ENCODE results near the gene ZNF789.
"Not testable (repeated sequence)": the region's sequence is repeated elsewhere in the genome, so short reads cannot be mapped to it uniquely, and the experiment has no call there.

ZNF789 gene

DNA sequence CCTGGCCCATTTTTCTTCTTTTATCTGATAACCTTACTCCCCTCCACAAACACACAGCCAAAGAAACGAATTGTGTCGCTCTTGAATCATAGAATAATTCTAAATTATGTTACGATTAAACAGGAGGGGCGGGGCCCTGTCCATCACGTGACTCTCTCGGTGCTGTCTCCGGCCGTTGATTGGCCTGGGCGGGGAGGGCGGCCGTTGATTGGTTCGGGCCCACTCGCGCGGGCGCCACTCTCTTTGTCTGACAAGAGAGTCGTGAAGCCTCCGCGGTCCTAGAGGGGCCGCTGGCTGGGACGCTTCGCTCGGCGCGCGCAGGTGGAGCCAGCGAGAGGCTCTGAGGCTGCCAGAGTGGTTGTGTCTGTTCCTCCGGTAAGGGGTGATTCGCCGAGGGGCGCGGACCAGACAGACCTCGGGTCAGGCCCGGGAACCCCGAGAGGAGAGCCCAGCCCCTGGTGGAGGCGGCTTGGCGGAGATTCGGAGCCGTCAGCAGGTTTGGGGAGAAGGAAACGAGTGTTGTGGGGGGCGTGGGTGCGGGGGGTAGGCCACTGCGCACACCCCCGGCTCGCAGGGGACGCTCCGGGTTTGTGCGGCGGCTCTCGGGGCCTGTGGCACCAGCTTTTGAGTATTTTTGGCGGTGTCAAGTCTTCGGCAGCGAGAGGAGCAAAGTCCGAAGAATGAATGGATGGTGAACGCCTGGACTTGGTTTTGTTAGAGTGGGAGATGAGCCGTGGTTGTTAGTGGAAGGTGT is at the start of gene ZNF789:
TSS of gene ZNF789 (plus strand) at position 330 of the 754 bp plus-strand sequence. CDS start 3,567 bp downstream, outside the sequence.
- DNase-seq = peak; percentile 92

DNA sequence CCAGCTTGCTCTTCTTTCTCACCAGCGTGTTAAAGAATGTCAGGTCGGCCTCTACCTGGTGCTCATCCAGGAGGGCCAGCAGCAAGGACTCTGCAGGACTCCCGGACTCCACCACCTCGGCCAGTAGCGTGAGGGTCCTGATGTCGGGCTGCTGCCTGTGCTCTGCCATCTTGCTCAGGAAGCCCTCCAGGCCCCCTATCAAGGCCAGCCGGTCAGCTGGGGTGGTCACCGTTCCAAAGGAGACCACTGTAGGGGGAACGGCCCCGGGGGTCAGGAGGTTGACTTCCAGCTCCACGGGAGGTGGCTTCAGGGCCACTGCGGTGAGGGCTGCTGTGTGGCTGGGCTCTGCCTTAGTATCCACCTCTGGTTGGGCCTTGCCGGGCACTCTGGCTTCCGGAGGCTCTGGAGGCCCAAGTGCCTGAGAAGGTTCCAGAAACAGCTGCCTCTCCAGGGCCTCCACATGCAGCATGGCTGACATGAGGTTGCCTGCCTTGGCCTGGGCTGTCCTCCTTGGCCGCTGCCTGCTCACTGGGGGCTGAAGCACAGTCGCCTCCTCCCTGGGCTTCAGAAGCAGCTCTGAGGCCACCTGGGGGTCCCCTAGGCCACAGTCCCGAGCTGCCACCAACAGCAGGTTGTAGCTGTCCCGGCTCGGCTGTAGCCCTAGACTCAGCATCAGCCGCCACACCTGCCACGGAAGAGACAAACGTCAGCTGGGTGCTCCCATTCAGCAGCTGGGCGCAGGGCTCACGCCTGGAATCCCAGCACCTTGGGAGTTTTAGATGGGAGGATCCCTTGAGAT is 47.6 kb upstream of the ZNF789 start:
- DNase-seq = no peak

GRCh38 chr7:99428972-99429566 is 43.6 kb upstream of the ZNF789 start:
- DNase-seq = no peak

- no peak for DNase-seq
Observed at GRCh38 chr7:99429756-99430155, 42.9 kb upstream of the ZNF789 start.

- not testable (repeated sequence) for DNase-seq
Observed at GRCh38 chr7:99431756-99432540, 40.7 kb upstream of the ZNF789 start.

- no peak for DNase-seq
Observed at GRCh38 chr7:99433158-99433557, 39.5 kb upstream of the ZNF789 start.

- no peak for DNase-seq
Observed at GRCh38 chr7:99437946-99438572, 34.6 kb upstream of the ZNF789 start.

DNA sequence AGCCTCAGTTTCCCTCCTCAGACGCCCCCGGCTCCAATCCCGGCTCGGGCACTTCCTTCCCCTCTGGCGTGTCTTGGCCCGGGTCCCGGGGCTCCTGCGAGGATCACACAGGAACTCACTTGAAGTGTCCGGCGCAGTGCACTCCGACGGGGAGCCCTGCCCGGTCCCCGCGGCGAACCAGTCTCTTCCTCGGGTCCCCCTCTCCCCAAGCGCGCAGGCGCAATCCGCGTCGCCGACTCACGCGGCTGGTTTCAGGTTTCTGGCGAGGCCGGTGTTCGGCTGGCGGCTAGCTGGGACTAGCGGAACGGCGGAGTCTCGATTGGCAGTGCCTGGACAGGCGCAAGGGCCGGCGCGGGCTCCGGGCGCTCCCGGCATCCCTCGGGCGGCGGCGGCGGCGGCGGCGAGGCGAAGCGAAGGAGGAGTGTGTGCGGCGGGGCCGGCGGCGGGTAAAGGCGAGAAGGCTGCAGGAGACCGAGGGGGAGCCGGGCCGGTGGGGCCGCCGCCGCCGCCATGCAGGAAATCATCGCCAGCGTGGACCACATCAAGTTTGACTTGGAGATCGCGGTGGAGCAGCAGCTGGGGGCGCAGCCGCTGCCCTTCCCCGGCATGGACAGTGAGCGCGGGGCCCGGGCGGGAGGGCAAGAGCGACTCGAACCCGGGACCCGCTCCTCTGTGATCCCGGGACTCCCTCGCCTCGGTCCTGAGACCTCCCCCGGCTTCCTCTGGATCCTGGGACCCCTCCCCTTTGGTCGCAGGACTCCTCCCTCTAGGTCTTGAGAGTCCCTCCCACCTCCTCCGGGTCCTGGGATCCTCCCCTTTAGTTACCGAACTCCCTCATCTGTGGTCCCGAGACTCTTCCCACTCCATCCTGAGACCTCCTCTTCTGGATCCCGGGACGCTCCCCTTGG is 33.9 kb upstream of the ZNF789 start, which contains the start of the genes CPSF4 and PTCD1:
TSS of gene CPSF4 (plus strand) at position 371 of the 908 bp plus-strand sequence. CDS start at position 511, 140 bp downstream.
TSS of gene PTCD1 (minus strand) at position 226 of the 908 bp plus-strand sequence. CDS start 3,556 bp downstream, outside the sequence.
- peak; percentile 83 for DNase-seq

DNA sequence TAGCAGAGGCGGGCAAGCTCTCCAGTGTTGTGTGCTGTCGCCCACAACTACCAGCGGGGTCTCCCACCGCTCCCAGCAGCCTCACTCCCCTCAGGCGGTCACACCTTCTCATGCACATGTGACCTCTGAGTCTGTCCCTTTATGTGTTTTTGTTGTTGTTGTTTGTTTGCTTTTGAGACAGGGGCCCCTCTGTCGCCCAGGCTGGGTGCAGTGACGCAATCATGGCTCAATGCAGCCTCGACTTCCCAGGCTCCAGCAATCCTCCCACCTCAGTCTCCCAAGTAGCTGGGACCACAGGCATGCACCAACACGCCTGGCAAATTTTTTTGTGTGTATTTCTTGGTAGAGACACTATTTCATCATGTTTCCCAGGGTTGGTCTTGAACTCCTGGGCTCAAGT is 32.5 kb upstream of the ZNF789 start:
- DNase-seq = no peak

DNA sequence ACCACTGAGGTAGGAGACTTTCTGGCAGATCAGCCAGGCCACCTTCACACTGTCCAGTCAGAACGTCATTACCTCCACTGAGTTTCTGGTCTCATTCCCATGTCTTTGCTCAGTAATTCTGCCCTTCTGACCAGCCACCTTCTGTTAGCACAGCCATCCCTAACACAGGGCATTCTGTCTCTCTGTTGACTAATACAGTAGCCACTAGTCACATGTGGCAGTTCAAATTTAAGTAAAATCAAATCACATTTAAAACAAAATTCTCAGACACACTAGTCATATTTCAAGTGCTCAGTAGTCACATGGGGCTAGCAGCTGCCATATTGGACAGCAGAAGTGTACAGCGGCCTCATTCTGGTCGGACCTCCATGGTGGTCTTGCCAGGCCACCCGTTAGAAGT is 26.6 kb upstream of the ZNF789 start:
- no peak for DNase-seq

GRCh38 chr7:99447943-99448342 is 24.7 kb upstream of the ZNF789 start:
- no peak for DNase-seq

DNA sequence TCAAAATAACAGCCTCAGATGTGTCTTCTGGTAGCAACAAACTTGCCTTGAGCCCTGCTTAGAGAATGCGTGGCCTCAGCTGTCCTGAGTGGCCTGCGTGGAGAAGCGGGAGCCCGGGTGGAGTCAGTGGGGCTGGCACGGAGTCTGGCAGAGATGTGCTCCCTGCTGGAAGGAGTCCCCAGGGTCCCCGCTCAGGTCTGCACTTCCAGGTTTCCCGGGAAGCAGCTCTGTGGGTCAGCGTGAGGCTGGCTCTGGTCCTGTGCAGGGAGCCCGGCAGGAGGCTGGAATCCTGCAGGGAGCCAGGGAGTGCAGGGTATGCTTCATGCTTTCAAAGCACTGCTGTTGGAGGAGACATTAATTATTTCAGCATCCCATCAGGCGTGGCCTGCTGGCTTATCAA is 23.8 kb upstream of the ZNF789 start:
- DNase-seq = no peak

GRCh38 chr7:99449326-99449725 is 23.4 kb upstream of the ZNF789 start:
- DNase-seq = no peak

- DNase-seq = no peak
Observed at GRCh38 chr7:99451936-99452335, 20.8 kb upstream of the ZNF789 start.

- DNase-seq = no peak
Observed at GRCh38 chr7:99452541-99452940, 20.1 kb upstream of the ZNF789 start.

- no peak for DNase-seq
Observed at GRCh38 chr7:99453105-99453504, 19.6 kb upstream of the ZNF789 start.

- DNase-seq = no peak
Observed at GRCh38 chr7:99455874-99456273, 16.8 kb upstream of the ZNF789 start.

- no peak for DNase-seq
Observed at GRCh38 chr7:99456288-99456687, 16.4 kb upstream of the ZNF789 start.

DNA sequence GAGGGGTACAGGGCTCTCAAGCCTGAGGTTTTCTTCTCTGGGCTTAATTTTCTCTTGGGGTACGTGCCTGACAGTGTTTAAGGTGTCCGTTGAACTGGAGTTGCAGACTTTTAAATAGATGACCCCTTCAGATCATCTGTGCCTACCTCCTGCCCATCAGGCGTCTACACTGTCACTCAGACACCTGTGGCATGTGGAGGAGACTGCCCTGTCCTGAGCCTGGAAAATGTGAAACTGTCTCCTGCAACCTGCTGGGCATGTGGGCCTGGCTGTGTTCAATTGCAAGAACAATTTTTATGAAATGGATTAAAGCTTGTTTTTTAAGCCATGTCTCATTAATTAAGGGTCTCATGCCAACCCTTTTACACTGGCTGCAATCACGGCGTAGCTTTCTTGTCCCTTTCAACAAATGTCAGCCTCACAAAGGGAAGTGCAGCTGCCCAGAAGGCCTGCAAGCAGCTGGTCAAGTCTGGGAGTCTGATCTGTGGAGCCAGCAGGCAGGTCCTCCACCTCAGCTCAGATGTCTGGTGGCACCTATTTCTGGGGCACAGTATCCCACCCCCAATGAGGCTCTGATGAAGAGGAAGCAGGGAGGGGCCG is 15.5 kb upstream of the ZNF789 start:
- DNase-seq = no peak

GRCh38 chr7:99457650-99458493 is 14.8 kb upstream of the ZNF789 start:
- DNase-seq = no peak

Measured in NCI-H2081 treated with DMSO at 0.1 percent for 48 hours (cell line).